ENCODE data around the gene ORC4.

- no peak for TF ChIP-seq CTCF (IDR thresholded peaks at IDR 0.05)
- no peak for TF ChIP-seq POLR2A (IDR thresholded peaks at IDR 0.05)
- no peak for TF ChIP-seq EP300 (IDR thresholded peaks at IDR 0.05)
- TF ChIP-seq POLR2AphosphoS5 (IDR thresholded peaks at IDR 0.05): no peak
Observed at GRCh38 chr2:148013876-148014275, 6.7 kb downstream of the ORC4 start.
